Measurements from ENCODE around the gene CCR5. TPM values are rescaled to one million over a fixed set of nuclear protein-coding genes. Genes with fewer than 3 reads are reported as not detected.
A peak's percentile ranks its signal among the peaks of the same experiment; 100 is the strongest.
"Not testable (repeated sequence)": the region's sequence is repeated elsewhere in the genome, so short reads cannot be mapped to it uniquely, and the experiment has no call there.

CCR5 gene
- polyA plus RNA-seq, 3 donors, result 0.23 to 0.32 (median 0.32) TPM

DNA sequence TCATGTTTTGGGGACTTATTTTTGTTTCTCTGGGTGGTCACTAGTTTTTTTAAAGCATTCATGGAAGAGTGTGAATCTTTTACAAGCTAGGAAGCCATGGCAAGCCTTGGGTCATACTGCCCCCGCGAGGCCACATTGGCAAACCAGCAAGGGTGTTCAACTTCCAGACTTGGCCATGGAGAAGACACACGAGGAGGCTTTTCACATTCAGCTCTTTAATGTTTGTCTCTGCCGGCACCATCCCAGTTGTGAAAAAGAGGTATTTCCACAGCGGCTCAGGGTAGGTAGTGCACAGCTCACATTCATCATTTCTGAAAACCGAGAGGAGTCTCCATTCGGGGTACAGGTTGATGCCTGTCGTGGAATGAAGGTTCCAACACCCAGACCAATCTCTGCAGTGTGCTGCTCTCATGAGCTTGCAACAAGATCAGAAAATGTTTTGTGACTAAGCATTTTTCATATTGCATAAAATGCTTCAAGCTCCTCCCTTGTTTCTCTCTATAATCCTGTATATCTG is 7.7 kb downstream of the CCR5 start:
- DNase-seq (ENCODE audit: extremely low read depth in 1 of 11, low read depth in 9 of 11, low spot score in 4 of 11), result peak in 9 of 11 donors; percentile 16 to 48 (median 32)

DNA sequence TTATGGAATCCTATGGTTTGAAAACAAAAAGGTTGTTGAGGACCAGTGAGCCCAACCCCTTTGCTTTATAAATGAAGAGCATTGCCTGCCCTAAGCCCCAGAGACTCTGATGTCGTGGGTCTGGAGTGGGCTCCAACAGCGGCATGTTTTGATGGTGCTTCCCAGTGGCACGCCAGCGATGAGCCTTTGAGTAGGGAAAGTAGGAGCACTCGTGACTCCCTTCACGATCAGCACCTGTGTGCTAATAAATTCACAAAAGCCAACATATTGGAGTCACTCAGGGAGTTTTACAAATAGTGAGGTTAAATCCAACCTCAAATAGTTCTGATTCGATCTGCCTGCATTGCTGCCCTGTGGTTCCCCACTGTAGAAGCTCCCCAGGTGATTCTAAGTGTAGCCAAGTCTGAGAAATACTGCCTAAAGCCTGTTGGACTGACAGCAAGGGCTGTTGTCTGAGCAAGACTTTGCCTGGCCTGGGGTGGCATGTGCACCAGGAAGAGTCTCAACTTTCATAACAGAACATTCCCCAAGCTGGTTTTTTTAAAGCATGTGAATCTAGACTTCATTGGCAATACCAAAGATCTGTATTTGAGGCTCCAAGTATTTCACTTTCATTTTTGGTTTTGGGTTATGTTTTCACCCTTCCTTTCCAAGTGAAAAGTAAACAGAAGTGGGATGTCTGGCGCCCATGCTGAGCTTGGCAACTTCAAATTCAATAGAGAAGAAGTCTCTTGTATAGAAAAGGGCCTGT is 9.9 kb downstream of the CCR5 start:
- DNase-seq (ENCODE audit: extremely low read depth in 1 of 11, low read depth in 9 of 11, low spot score in 4 of 11), result no peak

DNA sequence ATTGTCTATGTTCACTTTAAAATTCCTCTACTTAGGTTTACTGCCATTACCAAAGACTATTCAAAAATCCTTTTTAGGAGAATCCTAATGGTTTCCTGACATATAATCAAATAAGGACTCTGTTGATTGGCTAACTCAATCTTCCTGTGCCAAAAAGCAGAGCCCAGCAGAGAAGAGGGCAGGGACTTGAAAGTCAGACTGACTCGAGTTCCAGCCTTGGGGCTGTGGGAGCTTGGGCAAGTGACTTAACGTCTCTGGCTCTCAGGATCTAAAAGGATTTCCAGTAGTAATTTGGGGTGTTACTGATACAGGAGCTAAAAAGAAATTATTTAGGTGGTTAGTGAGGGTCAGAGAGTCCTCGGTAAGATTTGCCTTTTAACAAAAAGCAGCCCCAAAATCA is 10.9 kb downstream of the CCR5 start:
- DNase-seq (ENCODE audit: extremely low read depth in 1 of 11, low read depth in 9 of 11, low spot score in 4 of 11), result no peak

DNA sequence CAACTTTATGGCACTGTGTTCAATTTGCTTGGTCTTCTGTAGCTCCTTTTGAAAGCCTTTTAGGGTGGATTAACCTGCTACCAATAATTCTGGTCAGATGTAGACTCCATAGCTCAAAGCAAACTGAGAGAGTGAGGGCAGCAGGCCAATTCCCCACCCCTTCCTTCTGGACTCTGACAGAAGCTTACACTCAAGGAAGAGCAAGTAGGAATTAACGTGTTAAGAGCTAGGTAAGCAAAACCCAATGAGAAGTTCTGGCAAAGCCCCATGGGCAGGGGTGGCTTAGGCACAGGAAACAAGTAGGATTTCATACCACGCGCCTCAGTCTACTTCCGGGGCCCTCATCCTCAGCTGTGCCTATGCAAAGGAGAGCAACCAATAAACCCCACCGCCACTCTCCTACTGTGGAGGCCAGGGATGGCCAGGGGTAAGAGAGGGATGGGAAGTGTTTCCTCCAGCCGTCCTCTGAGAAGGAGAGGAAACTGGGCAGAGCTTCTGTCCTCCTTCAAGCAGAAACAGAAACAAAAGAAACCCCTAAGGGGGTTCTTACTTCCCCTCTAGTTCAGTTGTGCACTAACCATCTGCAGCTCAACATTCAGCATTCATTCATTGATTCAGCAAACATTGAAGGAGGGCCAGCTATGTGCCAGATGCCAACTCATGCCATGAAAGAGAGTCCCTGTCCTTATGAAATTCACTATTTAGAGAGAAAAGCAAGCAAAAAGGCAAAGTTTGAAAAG is 12.6 kb downstream of the CCR5 start:
- DNase-seq (ENCODE audit: extremely low read depth in 1 of 11, low read depth in 9 of 11, low spot score in 4 of 11), result no peak

DNA sequence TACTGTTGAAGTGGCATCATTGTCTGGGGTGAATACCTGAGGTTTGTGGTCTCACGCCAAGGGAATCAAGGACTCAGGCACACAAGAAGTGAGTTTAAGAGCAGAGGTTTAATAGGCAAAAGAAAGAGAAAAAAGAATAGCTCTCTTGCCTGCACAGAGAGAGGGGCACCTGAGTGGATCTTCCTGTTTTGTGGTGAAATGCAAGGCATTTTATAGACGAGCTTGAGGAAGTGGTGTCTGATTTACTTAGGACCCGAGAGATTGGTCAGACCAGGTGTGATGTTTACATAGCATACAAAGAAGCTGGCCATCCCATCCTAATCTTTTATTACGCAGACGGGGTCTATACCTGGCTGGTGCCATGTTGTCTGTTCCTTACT is 13.2 kb downstream of the CCR5 start:
- no peak for DNase-seq (ENCODE audit: extremely low read depth in 1 of 11, low read depth in 9 of 11, low spot score in 4 of 11)

DNA sequence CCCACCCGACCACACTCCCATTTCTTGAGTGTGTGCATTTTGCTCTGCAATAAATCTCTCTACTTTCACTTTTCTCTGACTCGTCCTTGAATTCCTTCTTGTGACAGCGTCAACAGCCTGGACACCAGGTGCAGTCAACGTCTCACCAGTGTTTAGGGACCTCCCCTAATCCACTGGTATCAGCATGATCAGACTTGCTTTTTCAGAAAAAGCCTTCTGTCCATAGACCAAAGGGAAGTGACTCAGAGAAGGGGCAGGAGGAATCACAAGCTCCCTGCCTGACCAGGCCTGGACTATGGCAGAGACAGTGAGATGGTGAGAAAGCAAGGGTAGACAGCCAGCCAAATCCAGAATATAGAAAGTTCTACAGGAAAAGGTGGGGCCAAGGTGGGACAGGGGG is 15.5 kb downstream of the CCR5 start:
- DNase-seq (ENCODE audit: extremely low read depth in 1 of 11, low read depth in 9 of 11, low spot score in 4 of 11), result no peak

DNA sequence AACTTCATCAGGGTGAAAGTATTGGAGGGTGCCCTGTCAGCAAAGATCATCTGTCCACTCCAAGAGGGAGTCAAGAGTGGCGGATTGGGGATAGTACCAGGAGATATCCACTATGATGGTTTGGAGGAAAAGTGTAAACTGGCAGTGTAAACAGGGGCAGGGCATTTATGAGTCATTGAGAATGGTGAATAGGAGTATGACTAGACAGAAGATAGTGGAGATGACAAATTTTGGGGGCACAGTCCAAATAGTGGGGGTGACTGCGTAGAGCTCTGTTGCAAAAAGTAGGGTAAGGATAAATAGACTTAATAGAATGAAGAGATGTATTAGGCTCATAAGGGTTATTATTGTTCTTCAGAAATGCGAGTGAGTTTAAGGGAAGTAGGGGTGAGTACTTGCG is 18.1 kb downstream of the CCR5 start:
- not testable (repeated sequence) for DNase-seq (ENCODE audit: extremely low read depth in 1 of 11, low read depth in 9 of 11, low spot score in 4 of 11)

DNA sequence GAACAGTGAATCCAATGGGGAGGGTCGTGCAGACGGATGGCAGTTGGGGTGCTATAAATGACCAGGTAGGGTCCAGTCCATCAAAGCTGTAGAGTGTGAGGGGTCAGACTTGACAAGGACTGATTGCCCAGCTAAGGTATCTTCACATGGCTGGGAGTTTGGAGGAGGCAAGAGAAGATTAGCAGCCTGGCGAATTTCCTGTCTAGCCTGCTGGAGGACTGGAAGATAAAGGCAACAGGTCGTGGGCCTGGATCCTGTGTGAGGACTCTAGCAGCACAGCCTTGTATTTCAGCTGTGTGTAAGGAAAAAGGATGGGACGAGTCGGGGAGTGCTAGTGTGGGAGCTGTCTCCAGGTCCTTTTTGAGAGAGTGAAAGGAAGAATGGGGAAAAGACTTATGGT is 18.6 kb downstream of the CCR5 start:
- no peak for DNase-seq (ENCODE audit: extremely low read depth in 1 of 11, low read depth in 9 of 11, low spot score in 4 of 11)

DNA sequence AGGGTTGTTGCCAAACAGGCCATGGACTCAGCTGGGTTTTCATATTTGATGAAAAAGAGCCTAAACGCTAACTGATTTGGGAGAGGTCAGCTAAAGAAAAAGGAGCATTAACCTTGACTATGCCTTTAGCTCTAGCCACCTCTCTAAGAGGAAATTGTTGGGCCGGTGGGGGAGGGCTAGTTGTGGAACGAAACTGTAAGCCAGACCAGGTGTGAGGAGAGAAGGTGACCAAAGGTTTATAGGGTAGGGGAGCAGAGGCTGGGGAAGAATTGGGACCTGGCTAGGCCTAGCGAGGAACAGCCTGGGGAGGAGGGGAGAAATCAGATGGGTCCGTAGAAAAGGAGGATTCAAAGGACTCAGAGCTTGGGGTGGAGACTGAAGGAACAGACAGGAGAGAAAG is 20.8 kb downstream of the CCR5 start:
- not testable (repeated sequence) for DNase-seq (ENCODE audit: extremely low read depth in 1 of 11, low read depth in 9 of 11, low spot score in 4 of 11)

DNA sequence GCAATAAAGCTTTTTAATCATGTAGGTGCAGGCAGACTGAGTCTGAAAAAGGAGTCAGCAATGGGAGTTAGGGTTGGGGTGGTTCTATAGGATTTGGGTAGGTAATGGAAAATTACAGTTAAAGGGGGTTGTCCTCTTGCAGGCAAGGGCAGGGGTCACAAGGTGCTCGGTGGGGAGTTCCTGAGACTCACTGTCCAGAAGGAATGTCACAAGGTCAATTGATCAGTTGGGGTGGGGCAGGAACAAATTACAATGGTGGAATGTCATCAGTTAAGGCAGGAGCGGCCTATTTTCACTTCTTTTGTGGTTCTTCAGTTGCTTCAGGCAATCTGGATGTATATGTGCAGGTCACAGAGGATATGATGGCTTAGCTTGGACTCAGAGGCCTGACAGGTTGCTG is 22.3 kb downstream of the CCR5 start:
- no peak for DNase-seq (ENCODE audit: extremely low read depth in 1 of 11, low read depth in 9 of 11, low spot score in 4 of 11)

DNA sequence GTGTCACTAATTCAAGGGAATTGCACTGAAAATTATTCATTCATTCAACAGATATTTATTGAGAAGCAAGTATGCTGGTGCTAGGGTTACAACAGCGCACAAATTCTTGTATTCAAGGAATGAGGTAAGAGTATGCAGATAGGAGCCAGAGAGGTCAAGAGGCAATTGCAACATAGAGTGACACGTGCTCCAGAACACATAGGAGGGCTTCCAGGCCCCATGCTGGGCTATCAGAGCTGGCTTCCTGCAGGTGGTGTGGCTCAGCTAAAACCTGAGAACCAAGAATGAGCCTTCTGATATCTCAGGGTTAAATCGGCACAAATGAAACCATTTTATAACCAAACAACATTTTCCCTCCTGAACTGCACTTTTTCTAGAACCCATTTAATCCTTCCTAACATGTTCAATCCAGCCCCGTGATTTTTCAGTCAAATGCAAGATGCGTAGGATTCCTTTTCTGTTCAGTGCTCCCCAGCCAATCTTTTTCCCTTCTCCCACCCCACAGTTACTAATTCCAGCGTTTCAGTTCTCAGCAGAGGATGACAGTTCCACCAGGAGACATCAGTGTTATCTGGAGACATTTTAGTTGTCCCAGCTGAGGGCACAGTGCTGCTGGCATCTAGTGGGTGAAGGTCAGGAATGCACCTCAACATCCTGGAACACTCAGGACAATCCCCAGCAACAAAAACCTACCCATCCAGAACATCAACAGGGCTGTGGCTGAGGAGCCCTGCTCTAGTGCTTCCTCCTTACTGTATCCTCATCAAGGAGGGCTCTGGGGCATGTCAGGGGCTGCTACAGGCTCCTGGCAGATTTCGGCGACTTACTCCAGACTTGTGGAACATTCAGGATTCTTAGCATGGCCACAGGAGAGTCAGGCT is 23.0 kb downstream of the CCR5 start:
- no peak for DNase-seq (ENCODE audit: extremely low read depth in 1 of 11, low read depth in 9 of 11, low spot score in 4 of 11)

DNA sequence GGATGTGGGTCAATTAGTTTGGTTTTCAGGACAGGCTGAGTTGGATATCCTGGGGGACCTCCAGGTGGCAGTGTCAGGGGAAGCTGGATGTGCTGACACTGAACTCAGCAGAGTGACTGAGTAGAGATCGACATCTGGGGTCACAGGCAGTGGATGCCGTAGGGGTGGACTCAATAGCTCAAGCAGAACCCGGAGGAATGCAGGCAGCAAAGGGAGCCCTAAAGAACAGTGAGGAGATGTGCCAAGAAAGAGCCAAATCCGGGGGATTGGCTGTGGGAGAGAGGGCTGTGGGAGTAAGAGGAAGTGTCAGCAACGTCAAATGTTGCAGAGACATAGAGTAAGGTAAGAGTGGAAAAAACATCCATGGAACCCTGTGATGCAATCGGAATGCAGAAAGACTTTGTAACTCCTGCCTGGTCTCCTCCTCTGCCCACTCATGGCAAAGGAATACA is 24.5 kb downstream of the CCR5 start:
- DNase-seq (ENCODE audit: extremely low read depth in 1 of 11, low read depth in 9 of 11, low spot score in 4 of 11), result no peak

DNA sequence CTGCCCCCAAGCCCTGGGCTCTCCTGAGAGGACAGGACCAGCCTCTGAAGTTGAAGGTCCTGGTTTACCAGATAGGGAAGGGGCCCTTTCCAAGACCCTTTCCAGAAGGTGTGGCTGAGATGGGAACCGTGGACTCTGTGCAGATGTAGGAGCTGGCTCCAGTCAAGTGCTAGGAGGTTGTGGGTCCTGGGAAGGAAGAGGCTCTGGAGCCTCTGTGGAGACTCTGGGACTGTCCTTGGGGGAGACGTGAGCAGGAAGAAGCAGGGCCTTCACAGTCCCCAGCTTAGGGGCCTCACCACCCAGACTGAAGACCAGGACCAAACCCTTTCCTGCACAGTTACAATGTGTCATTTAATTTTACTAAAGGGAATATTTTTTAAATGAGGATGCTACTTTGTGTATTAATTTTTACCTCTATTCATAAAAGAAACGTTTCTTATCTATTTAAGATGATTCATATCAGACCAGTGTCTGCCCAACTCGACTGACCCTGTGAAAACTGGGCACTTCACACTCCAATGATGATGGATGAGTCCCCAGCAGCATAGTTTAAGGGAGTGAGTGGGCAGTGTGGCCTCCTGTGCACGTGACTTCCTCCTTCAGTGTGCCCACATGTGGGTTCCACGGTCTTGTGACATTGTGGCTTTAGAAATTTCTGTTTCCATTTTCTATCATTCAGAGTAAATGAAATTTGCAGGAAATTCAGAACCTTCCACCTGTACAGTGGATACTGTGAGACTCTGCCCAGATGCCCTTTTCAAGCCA is 25.2 kb downstream of the CCR5 start:
- no peak for DNase-seq (ENCODE audit: extremely low read depth in 1 of 11, low read depth in 9 of 11, low spot score in 4 of 11)

DNA sequence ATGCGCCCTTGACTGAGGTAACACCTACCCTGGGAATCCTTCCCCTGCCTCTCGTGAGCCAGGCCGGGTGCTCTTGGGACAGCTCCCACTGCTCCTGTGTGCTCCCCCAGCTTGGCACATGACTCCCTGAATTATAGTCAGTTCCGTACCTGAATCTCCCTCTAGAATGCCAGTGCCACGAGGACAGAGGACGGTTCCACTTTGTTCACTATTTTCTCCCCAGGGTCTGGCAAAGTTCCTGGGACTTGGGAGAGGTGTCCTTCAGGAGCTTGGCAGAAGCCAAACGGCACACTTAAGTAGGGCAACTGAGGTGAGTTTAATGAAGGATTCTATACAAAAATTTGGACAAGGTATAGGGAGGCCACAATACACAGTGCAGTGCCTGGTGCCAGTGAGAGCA is 26.4 kb downstream of the CCR5 start:
- no peak for DNase-seq (ENCODE audit: extremely low read depth in 1 of 11, low read depth in 9 of 11, low spot score in 4 of 11)

DNA sequence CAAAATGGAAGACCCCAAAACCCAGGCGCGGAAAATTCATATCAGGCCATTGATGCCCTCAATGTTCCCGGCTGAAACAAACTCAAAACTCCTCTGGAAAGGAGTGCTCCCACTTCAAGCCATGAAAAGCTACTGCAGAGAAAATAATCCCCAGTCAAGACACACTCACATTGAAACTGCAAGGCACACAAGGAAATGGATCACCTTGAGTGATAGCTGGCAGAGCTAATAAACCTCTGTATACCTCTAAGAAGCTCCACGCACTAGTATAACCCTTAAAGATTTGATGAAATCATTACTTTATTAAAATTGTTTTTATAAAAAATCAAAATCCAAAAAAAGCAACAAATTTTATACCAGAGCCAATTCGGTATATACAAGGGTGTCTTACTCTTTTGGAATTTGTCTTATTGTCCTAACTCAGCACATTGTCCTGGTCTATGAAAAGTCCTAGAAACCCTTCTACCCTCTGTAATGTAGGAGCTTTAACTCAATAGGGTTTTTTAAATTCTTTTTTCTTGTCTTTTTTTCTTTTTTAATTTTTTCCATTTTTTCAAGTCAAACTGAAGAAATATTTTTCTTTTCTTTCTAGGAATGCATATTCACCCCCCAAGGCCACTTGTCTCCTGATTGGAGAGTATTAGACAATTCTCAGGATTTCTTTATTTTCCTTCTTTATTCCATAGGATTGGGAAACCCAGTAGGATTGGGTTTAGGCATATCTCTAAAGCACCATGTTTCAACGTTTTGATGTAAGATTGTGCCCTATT is 27.6 kb downstream of the CCR5 start:
- DNase-seq (ENCODE audit: extremely low read depth in 1 of 11, low read depth in 9 of 11, low spot score in 4 of 11), result no peak

DNA sequence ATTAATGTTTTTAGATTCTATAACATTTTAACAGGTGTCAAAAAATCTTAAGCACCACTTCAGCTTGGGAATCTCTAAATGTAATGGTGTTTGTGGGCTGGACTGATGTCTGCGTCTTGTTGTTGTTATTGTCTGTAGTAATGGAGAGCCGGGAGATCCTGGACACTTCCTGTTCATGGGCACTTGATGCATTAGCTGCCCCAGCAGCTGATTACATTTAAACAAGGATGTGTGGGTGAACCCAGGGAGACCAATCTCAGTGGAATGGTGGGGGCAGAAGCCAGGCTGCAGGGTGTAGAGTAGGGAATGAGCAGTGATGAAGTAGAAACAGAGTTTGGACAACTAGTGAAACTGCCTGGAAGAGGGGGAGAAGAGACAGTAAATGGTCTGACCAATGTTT is 28.4 kb downstream of the CCR5 start:
- no peak for DNase-seq (ENCODE audit: extremely low read depth in 1 of 11, low read depth in 9 of 11, low spot score in 4 of 11)

DNA sequence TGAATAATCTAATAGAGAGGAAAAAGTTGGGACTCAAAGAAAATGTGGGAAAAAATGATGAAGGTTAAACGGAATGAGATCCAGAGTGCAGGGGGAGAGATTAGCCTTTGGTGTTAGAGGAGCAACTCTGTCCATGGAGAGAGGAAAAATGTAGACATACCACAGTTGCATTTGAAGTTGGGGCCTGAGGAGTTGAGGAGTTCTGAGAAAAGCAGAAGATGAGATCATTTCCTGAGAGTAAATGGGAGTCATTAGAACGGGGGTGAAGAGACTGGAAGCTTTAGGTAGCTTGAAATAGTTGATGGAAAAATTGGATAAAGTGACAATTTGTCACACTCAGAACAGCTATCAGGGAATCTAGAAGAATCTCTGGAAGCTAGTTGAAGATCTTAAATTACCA is 28.8 kb downstream of the CCR5 start:
- no peak for DNase-seq (ENCODE audit: extremely low read depth in 1 of 11, low read depth in 9 of 11, low spot score in 4 of 11)

All from renal cortex interstitium (tissue), 11 donors.